Activated CD4-positive, alpha-beta T cell treated with anti-CD3 and anti-CD28 coated beads, Interleukin-2, amount 10 ng/mL, durations not matched to agents 7 days and 5 days (primary cell): Measurements from ENCODE around the gene TRMT2A. TPM values are rescaled to one million over a fixed set of nuclear protein-coding genes. Genes with fewer than 3 reads are reported as not detected.
"Not testable (repeated sequence)": the region's sequence is repeated elsewhere in the genome, so short reads cannot be mapped to it uniquely, and the experiment has no call there.

Source experiments
- CTCF ChIA-PET: fragments of 350-600 bp; sonication (Branson Sonifier 250); formaldehyde crosslinking; loops from one replicate; lab custom pipeline; 2021; ENCODE audit warnings: antibody characterized with exemption; lab: Charles Lee
- POLR2A ChIA-PET: fragments of 350-600 bp; sonication (Branson Sonifier 250); formaldehyde crosslinking; loops from one replicate; lab custom pipeline; 2021; ENCODE audit warnings: antibody characterized with exemption; lab: Charles Lee
- DNase-seq: peaks from one replicate; pipeline ENCODE4 v3.0.0-alpha.2; 2020
- H3K27ac Mint-ChIP-seq: one replicate; pipeline ENCODE4 v1.8.0; 2021; ENCODE audit warnings: mild to moderate bottlenecking, moderate library complexity, mixed read lengths
- H3K27me3 Mint-ChIP-seq: one replicate; pipeline ENCODE4 v1.8.0; 2021; ENCODE audit warnings: mixed read lengths
- H3K36me3 Mint-ChIP-seq: one replicate; pipeline ENCODE4 v1.8.0; 2021; ENCODE audit warnings: low read depth, mixed read lengths
- H3K4me1 Mint-ChIP-seq: one replicate; pipeline ENCODE4 v1.8.0; 2021; ENCODE audit warnings: mixed read lengths
- H3K4me3 Mint-ChIP-seq: one replicate; pipeline ENCODE4 v1.8.0; 2021; ENCODE audit warnings: mild to moderate bottlenecking, moderate library complexity, mixed read lengths
- H3K9me3 Mint-ChIP-seq: one replicate; pipeline ENCODE4 v1.8.0; 2021; ENCODE audit warnings: mixed read lengths
- total RNA-seq, 2 experiments: library from RNA; stranded (reverse); gene quantifications; one replicate each; pipeline ENCODE4 v1.2.3, GENCODE V29; 2021

The TRMT2A gene
- 10 to 100 TPM; 85.5 to 91.4 TPM for total RNA-seq

- H3K9me3 Mint-ChIP-seq: no peaks in the 10 kb centered on the region
- H3K4me1 Mint-ChIP-seq: peaks cover 40% of the 10 kb centered on the region
- ChIA-PET POLR2A (interaction anchor here (0.6 kb wide), 1 partner anchor 262 kb away, joined by 3 read pairs; no protein-coding TSS in a partner anchor), CTCF (interaction anchor here (0.9 to 2.9 kb wide), 3 partner anchors 8 to 40 kb away, joined by 3 to 9 read pairs (median 3); no protein-coding TSS in a partner anchor)
- H3K27ac Mint-ChIP-seq: peak within 1 kb of the TSS; percentile 97
- H3K36me3 Mint-ChIP-seq: peaks cover 45% of the 10 kb centered on the region
- H3K4me3 Mint-ChIP-seq: peak within 1 kb of the TSS; percentile 91
- no peaks in the 10 kb centered on the region for H3K27me3 Mint-ChIP-seq
- DNase-seq: peak; percentile 96
Observed at GRCh38 chr22:20116951-20117632, at the start of gene TRMT2A. Gene TRMT2A (minus strand): TSS chr22:20117226. CDS start chr22:20116906, 320 bp downstream.

GRCh38 chr22:20166703-20167102 is 49.7 kb upstream of the TRMT2A start:
- POLR2A ChIA-PET: no interaction called here
- no peak overlapping the region for H3K4me3 Mint-ChIP-seq
- H3K27me3 Mint-ChIP-seq: peaks cover 2% of the 10 kb centered on the region
- no peaks in the 10 kb centered on the region for H3K4me1 Mint-ChIP-seq
- CTCF ChIA-PET: interaction anchor here (1.7 kb wide), 1 partner anchor 9 kb away, joined by 4 read pairs; no protein-coding TSS in a partner anchor
- peaks cover 2% of the 10 kb centered on the region for H3K9me3 Mint-ChIP-seq
- H3K36me3 Mint-ChIP-seq: no peaks in the 10 kb centered on the region
- no peak overlapping the region for H3K27ac Mint-ChIP-seq
- DNase-seq: no peak

DNA sequence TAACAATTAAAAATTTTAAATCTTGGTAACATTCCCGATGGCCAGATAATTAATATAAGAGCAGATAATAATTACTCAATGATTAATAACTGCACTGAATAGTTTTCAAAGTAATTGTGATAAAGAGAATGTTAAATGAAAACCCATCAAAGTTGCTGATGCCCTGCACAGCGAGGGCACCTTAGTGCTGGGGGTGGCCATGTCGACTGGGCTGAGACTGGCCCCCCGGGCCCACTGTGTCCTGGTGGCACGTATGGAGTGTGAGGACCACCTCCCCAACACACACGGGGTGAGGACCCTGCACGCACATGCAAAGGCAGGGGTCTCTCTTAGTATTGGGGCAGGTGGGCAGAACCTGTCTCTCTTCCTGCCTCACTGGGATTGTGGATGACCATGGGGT is 48.9 kb upstream of the TRMT2A start:
- DNase-seq: no peak
- H3K4me1 Mint-ChIP-seq: no peaks in the 10 kb centered on the region
- POLR2A ChIA-PET: no interaction called here
- H3K27me3 Mint-ChIP-seq: peaks cover 2% of the 10 kb centered on the region
- no peaks in the 10 kb centered on the region for H3K36me3 Mint-ChIP-seq
- peaks cover 2% of the 10 kb centered on the region for H3K9me3 Mint-ChIP-seq
- H3K27ac Mint-ChIP-seq: no peak overlapping the region
- CTCF ChIA-PET: no interaction called here
- H3K4me3 Mint-ChIP-seq: no peak overlapping the region

GRCh38 chr22:20165421-20165820 is 48.4 kb upstream of the TRMT2A start:
- Mint-ChIP-seq H3K9me3 (peaks cover 2% of the 10 kb centered on the region), H3K27me3 (peaks cover under 1% of the 10 kb centered on the region), H3K4me1 (no peaks in the 10 kb centered on the region), H3K4me3 (no peak overlapping the region), H3K27ac (no peak overlapping the region), H3K36me3 (no peaks in the 10 kb centered on the region)
- no peak for DNase-seq
- CTCF ChIA-PET: no interaction called here
- POLR2A ChIA-PET: no interaction called here

DNA sequence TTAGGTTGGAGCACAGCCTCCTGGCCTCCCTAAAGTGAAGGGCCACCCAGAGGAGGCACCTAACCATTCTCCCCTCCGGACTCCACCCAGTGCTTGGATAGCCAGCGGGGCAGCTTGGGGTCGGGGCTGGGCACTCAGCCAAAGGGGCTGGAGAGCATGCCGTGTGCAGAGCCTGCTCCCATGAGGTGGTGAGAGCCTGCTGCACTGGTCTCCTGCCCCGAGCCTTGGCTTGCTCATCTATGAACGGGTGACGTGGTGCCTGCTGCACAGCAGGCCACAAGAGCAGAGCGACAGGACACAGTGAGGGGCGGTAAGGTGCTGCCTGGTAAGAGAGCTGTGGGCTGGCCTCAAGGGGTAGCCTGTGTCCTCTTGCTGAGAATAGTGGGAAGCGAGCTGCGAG is 47.8 kb upstream of the TRMT2A start:
- Mint-ChIP-seq H3K9me3 (peaks cover 2% of the 10 kb centered on the region), H3K36me3 (no peaks in the 10 kb centered on the region), H3K4me1 (no peaks in the 10 kb centered on the region), H3K27me3 (no peaks in the 10 kb centered on the region), H3K27ac (no peak overlapping the region), H3K4me3 (no peak overlapping the region)
- CTCF ChIA-PET: no interaction called here
- POLR2A ChIA-PET: no interaction called here
- DNase-seq: no peak

DNA sequence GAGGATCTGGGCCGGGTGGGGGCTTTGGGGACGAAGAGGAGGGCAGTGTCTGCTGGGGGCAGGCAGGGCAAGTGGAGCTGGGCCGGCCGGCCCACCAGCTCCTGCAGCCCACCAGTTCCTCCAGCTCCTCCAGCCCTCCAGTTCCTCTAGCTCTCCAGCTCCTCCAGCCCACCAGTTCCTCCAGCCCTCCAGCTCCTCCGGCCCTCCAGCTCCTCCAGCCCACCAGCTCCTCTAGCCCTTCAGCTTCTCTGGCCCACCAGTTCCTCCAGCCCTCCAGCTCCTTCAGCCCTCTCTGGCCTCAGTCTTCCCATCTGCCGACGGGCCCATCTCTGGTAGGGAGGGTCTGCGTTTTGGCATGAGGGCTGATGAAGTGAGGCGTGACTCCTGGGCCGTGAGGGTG is 43.0 kb upstream of the TRMT2A start:
- CTCF ChIA-PET: no interaction called here
- POLR2A ChIA-PET: no interaction called here
- peaks cover 2% of the 10 kb centered on the region for H3K9me3 Mint-ChIP-seq
- no peak overlapping the region for H3K27ac Mint-ChIP-seq
- H3K27me3 Mint-ChIP-seq: peaks cover 3% of the 10 kb centered on the region
- peaks cover 2% of the 10 kb centered on the region for H3K4me1 Mint-ChIP-seq
- DNase-seq: no peak
- H3K36me3 Mint-ChIP-seq: no peaks in the 10 kb centered on the region
- no peak overlapping the region for H3K4me3 Mint-ChIP-seq

GRCh38 chr22:20159531-20159930 is 42.5 kb upstream of the TRMT2A start:
- H3K9me3 Mint-ChIP-seq, H3K4me1 Mint-ChIP-seq, POLR2A ChIA-PET, H3K4me3 Mint-ChIP-seq, DNase-seq, CTCF ChIA-PET, H3K27ac Mint-ChIP-seq, H3K27me3 Mint-ChIP-seq, H3K36me3 Mint-ChIP-seq: not testable (repeated sequence)

GRCh38 chr22:20159076-20159475 is 42.0 kb upstream of the TRMT2A start:
- POLR2A ChIA-PET: no interaction called here
- no peak overlapping the region for H3K27ac Mint-ChIP-seq
- DNase-seq: no peak
- peaks cover 4% of the 10 kb centered on the region for H3K4me1 Mint-ChIP-seq
- CTCF ChIA-PET: no interaction called here
- peaks cover 3% of the 10 kb centered on the region for H3K27me3 Mint-ChIP-seq
- H3K36me3 Mint-ChIP-seq: no peaks in the 10 kb centered on the region
- H3K9me3 Mint-ChIP-seq: no peaks in the 10 kb centered on the region
- H3K4me3 Mint-ChIP-seq: no peak overlapping the region

- H3K27me3 Mint-ChIP-seq: peaks cover 3% of the 10 kb centered on the region
- CTCF ChIA-PET: no interaction called here
- no peaks in the 10 kb centered on the region for H3K36me3 Mint-ChIP-seq
- H3K27ac Mint-ChIP-seq: peak overlapping the region; percentile 13
- H3K4me1 Mint-ChIP-seq: peaks cover 4% of the 10 kb centered on the region
- no peaks in the 10 kb centered on the region for H3K9me3 Mint-ChIP-seq
- no peak for DNase-seq
- no peak overlapping the region for H3K4me3 Mint-ChIP-seq
- POLR2A ChIA-PET: no interaction called here
Observed at GRCh38 chr22:20158391-20159036, 41.5 kb upstream of the TRMT2A start.

DNA sequence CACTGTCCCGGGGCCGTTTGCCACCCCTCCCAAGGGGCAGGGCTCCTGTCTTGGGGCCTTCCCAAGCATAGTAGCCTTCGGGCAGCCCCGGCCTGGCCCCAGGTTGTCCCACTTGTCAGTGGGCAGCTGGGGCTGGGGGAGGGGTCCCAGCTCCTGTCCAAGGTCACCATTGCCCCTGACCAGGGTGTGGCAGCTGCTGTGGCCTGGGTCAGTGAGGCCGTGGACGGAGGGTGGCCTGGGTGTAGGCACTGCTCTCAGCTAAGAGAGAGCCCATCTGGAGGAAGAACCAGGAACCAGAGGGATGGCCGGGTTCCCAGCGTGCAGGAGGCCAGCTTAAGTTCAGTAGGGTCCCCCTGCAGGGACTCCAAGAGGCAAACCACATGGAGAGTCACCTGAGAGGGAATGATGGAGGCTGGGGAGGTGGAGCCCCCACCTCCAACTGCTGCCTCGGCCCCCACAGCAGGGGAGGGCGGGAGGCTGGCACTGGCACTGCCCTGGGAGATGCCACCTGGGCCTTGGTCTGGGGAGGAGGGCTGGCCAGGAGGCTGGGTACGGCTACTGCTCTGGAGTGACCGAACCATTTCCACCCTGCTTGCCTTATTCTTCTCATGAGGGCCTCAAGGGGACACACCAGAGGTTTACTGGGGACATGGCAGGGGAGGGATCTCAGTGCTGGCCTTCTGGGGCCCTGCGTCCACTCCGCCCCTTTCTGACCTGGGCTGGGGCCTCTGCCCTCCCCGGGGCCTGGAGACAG is 40.6 kb upstream of the TRMT2A start:
- peaks cover 3% of the 10 kb centered on the region for H3K27me3 Mint-ChIP-seq
- CTCF ChIA-PET: interaction anchor here (0.6 to 2.5 kb wide), 13 partner anchors 9 to 231 kb away, joined by 3 to 11 read pairs (median 3); partner anchors contain the start of gene TRMT2A
- H3K27ac Mint-ChIP-seq: no peak overlapping the region
- H3K9me3 Mint-ChIP-seq: no peaks in the 10 kb centered on the region
- H3K4me1 Mint-ChIP-seq: peaks cover 4% of the 10 kb centered on the region
- POLR2A ChIA-PET: interaction anchor here (0.6 kb wide), 1 partner anchor 58 kb away, joined by 4 read pairs; no protein-coding TSS in a partner anchor
- DNase-seq: no peak
- H3K36me3 Mint-ChIP-seq: no peaks in the 10 kb centered on the region
- H3K4me3 Mint-ChIP-seq: no peak overlapping the region

- no peaks in the 10 kb centered on the region for H3K9me3 Mint-ChIP-seq
- DNase-seq: peak; percentile 86
- ChIA-PET CTCF (interaction anchor here (0.6 to 2.5 kb wide), 14 partner anchors 10 to 230 kb away, joined by 3 to 11 read pairs (median 3); partner anchors contain the start of gene TRMT2A), POLR2A (interaction anchor here (0.6 kb wide), 1 partner anchor 59 kb away, joined by 4 read pairs; no protein-coding TSS in a partner anchor)
- peaks cover 3% of the 10 kb centered on the region for H3K27me3 Mint-ChIP-seq
- H3K27ac Mint-ChIP-seq: peak overlapping the region; percentile 50
- H3K36me3 Mint-ChIP-seq: no peaks in the 10 kb centered on the region
- no peak overlapping the region for H3K4me3 Mint-ChIP-seq
- peaks cover 4% of the 10 kb centered on the region for H3K4me1 Mint-ChIP-seq
Observed at GRCh38 chr22:20156611-20157429, 39.8 kb upstream of the TRMT2A start.

- H3K9me3 Mint-ChIP-seq: no peaks in the 10 kb centered on the region
- H3K36me3 Mint-ChIP-seq: no peaks in the 10 kb centered on the region
- H3K27me3 Mint-ChIP-seq: peaks cover 3% of the 10 kb centered on the region
- ChIA-PET POLR2A (no interaction called here), CTCF (interaction anchor here (2.5 kb wide), 1 partner anchor 129 kb away, joined by 11 read pairs; no protein-coding TSS in a partner anchor)
- H3K4me1 Mint-ChIP-seq: peaks cover 4% of the 10 kb centered on the region
- no peak overlapping the region for H3K27ac Mint-ChIP-seq
- no peak overlapping the region for H3K4me3 Mint-ChIP-seq
- no peak for DNase-seq
Observed at GRCh38 chr22:20156042-20156389, 39.0 kb upstream of the TRMT2A start.
